ENCODE measurements around the gene TNNI2.

Gene TNNI2

DNA sequence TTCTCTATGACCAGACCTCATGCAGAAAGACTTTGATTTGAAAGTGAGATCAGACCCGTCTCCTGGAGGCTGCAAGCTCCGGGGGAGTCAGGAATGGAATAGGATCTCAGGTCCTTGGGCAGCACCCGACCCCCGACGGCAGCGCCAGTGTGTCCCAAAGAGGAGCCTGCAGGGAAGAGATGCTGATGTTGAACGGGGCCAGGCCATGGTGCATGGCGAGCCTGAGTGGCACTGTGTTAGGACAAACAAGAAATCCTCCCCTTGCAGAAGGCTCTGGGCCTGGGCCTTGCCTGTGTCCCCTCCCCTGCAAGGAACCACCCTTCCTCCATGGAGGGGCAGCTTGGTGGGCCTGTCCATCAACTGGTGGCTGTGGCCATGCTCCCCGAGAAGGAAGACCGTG, 24.1 kb upstream of the TNNI2 start:
- H3K4me3 ChIP-seq (replicated peaks; ENCODE audit: low read depth, low read length) = no peak overlapping the region
- DNase-seq (ENCODE audit: low read depth) = no peak
- TF ChIP-seq CTCF (IDR thresholded peaks at IDR 0.05; ENCODE audit: low read length, missing control alignments) = no peak

DNA sequence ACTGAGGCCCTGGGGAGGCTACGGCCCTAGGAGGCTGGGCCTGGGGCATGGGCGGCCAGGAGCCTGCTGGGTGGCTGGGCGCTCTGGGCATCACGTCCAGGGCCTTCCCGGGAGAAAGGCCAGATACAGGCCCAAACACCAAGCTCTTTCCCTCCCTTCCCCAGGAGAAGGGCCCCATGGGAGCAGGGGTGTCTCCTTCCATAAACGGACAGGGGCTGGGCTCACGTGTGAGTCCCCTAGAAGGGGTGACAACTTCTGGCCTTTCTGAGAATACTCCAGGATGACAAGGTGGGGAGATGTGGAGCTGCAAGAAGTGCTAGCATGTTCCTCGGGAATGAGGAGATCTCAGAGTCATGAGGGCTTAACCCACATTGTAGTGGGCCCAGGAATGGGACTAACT, 23.5 kb upstream of the TNNI2 start:
- DNase-seq (ENCODE audit: low read depth) = no peak
- no peak for TF ChIP-seq CTCF (IDR thresholded peaks at IDR 0.05; ENCODE audit: low read length, missing control alignments)
- H3K4me3 ChIP-seq (replicated peaks; ENCODE audit: low read depth, low read length) = no peak overlapping the region

DNA sequence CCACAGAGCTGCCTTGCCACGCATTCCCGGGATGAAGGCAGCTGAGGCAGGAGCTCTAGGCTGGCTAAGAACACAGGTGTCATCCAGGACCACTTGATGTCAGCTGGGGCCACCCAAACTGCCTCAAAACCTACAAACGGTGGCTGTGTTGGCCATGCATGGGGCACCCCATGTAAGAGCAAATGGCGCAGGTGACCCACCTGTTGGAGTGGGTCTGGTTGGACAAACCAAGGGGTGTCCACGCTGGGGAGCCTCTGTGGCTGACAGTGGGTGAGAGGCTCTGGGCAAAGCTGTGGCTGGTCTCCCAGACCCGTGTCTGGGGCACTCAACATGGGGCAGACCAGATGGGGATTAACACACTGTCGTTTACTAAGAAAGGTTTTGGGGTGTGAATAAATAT, 23.0 kb upstream of the TNNI2 start:
- no peak for TF ChIP-seq CTCF (IDR thresholded peaks at IDR 0.05; ENCODE audit: low read length, missing control alignments)
- H3K4me3 ChIP-seq (replicated peaks; ENCODE audit: low read depth, low read length) = no peak overlapping the region
- no peak for DNase-seq (ENCODE audit: low read depth)

DNA sequence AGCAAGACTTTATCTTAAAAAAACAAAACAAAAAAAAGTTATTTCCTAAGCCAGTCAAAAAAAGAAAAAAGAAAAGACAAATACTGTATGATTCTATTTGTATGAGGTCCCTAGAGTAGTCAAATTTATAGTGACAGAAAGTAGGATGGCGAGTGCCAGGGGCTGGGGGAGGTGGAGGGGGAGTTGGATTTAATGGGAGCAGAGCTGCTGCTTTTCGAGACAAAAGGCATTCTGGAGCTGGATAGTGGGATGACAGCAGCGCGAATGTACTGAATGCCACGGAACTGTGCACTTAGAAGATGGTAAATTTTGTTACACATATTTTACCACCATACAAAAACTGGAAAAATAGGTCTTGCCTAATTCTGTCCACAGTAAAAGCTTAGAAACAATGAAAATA, 21.8 kb upstream of the TNNI2 start:
- no peak for DNase-seq (ENCODE audit: low read depth)
- no peak for TF ChIP-seq CTCF (IDR thresholded peaks at IDR 0.05; ENCODE audit: low read length, missing control alignments)
- H3K4me3 ChIP-seq (replicated peaks; ENCODE audit: low read depth, low read length) = no peak overlapping the region

- DNase-seq (ENCODE audit: low read depth) = no peak
- TF ChIP-seq CTCF (IDR thresholded peaks at IDR 0.05; ENCODE audit: low read length, missing control alignments) = no peak
- H3K4me3 ChIP-seq (replicated peaks; ENCODE audit: low read depth, low read length) = no peak overlapping the region
Measured at GRCh38 chr11:1817511-1817910, 21.3 kb upstream of the TNNI2 start.

- DNase-seq (ENCODE audit: low read depth) = no peak
- H3K4me3 ChIP-seq (replicated peaks; ENCODE audit: low read depth, low read length) = no peak overlapping the region
- TF ChIP-seq CTCF (IDR thresholded peaks at IDR 0.05; ENCODE audit: low read length, missing control alignments) = no peak
Measured at GRCh38 chr11:1819074-1819473, 19.7 kb upstream of the TNNI2 start.

GRCh38 chr11:1820463-1821325, 18.1 kb upstream of the TNNI2 start:
- H3K4me3 ChIP-seq (replicated peaks; ENCODE audit: low read depth, low read length) = no peak overlapping the region
- no peak for TF ChIP-seq CTCF (IDR thresholded peaks at IDR 0.05; ENCODE audit: low read length, missing control alignments)
- peak; percentile 33 for DNase-seq (ENCODE audit: low read depth)

All from fibroblast of pulmonary artery (primary cell).